Sigmoid colon (tissue), 7 donors: ENCODE measurements around the gene HOXD13. TPM values are rescaled to one million over a fixed set of nuclear protein-coding genes. Genes with fewer than 3 reads are reported as not detected.

Source experiments
- DNase-seq: peaks from one replicate; pipeline ENCODE4 v3.0.0-alpha.2; 2019
- H3K27ac ChIP-seq, 4 donors: fragments of 200-600 bp; sonication (generic); one replicate each; pipeline ENCODE4 v1.5.1; 2016 to 2019; ENCODE audit warnings: mild to moderate bottlenecking in 1 of 4
- H3K27me3 ChIP-seq, 3 donors: fragments of 200-600 bp; sonication (generic); one replicate each; pipeline ENCODE4 v1.5.1; 2019; ENCODE audit warnings: mild to moderate bottlenecking in 1 of 3
- H3K36me3 ChIP-seq, 4 donors: fragments of 200-600 bp; sonication (generic); one replicate each; pipeline ENCODE4 v1.5.1; 2016 to 2019
- H3K4me1 ChIP-seq, 4 donors: fragments of 200-600 bp; sonication (generic); one replicate each; pipeline ENCODE4 v1.5.1; 2017 to 2019
- H3K4me3 ChIP-seq, 4 donors: fragments of 200-600 bp; sonication (generic); one replicate each; pipeline ENCODE4 v1.5.1; 2017 to 2019; ENCODE audit warnings: mild to moderate bottlenecking in 2 of 4, moderate library complexity in 1 of 4
- H3K9me3 ChIP-seq, 4 donors: fragments of 200-600 bp in 3 of 4; sonication (generic) in 3 of 4; one replicate each; pipeline versions ENCODE4 v1.5.1 to v1.6.1; 2013 to 2019
- EP300 ChIP-seq, 4 donors: sonication (generic); formaldehyde crosslinking; IDR thresholded peaks; one replicate each; pipeline ENCODE4 v1.6.1; 2017; ENCODE audit warnings: antibody characterized with exemption in 4 of 4
- POLR2A ChIP-seq, 2 donors: fragments of 450-650 bp; IDR thresholded peaks; one replicate each; pipeline ENCODE4 v1.6.1; 2016; ENCODE audit warnings: antibody characterized with exemption in 2 of 2, mild to moderate bottlenecking in 2 of 2, moderate library complexity in 2 of 2
- POLR2AphosphoS5 ChIP-seq, 4 donors: sonication (generic); formaldehyde crosslinking; IDR thresholded peaks; one replicate each; pipeline ENCODE4 v1.6.1; 2017; ENCODE audit warnings: antibody characterized with exemption in 4 of 4
- WGBS, 2 donors: extraction: QIAGEN DNeasy Blood & Tissue Kit; methylation state at CpG; one replicate each; pipeline ENCODE4 v1.1.7; 2013; 5-methylcytosine and 5-hydroxymethylcytosine counted together
- intact Hi-C: fragments of 100-400 bp; cut with DNase I; formaldehyde crosslinking; loops from one replicate; pipeline ENCODE4 v1.15.1; 2023
- polyA plus RNA-seq, 3 donors: library from polyadenylated mRNA; stranded (reverse); fragments of 200-250 nt; gene quantifications; one replicate each; pipeline ENCODE4 v1.2.3, GENCODE V29; 2013
- total RNA-seq, 4 donors: library from RNA; depleted of rRNA; stranded (reverse); fragments of >200 nt; gene quantifications; one replicate each; pipeline ENCODE4 v1.1.0, GENCODE V29; 2016
- TF ChIP-seq, protein P1 (sequence below), 4 experiments: fragments of 450-650 bp in 3 of 4; fragments of 200-600 bp in 1 of 4; IDR thresholded peaks; one replicate each; pipeline ENCODE4 v1.5.1; 2016 to 2019; ENCODE audit warnings: antibody characterized with exemption in 4 of 4, mild to moderate bottlenecking in 3 of 4, moderate library complexity in 2 of 4
- donor health status: healthy with polysubstance abuse.
- donor health status: Bipolar disorder and iron deficiency.
- donor health status: healthy.

HOXD13 gene
- total and polyA plus RNA-seq, 7 donors: 2.3 to 48.9 (median 26.1) TPM; not detected in 1

DNA sequence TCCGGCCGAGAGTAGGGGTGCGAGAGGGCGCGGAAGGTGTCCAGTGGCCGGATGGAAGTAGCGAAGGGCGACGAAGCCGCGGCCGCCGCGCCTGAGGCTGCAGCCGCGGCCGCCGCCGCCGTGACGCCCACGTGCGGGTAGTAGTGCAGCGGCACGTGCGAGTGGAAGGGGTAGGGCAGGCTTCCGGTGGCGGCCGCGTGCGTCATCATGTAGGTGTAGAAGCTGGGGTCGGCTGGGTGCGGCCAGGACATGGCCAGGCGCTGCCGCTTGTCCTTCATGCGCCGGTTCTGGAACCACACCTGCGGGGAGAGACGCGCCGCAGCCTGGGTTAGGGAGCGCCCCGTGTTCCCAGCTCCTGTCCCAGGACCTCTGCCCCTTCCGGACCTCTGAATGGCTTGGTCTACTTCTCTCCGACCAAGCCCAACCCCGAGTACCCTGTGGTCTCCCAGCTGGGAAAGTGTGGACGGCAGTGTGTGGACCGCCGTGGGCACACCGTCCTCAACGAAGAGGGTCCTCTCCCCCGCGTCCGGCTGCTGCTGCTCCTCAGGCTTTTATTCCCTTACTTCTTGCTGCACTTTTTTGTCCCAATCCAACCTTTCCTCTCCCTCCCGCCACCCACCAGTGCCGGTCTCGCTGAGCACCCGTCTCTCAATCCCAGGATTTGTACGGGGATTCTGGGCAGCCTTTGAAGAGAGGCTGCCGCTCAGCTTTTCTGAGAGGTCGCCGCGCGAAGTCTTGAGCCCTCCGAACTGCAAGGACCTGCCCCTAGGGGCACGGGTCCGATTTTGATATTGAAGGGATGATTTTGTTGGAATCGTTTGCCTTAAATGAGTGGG, 11.8 kb upstream of the HOXD13 start:
- DNase-seq: peak; percentile 90
- Histone ChIP-seq H3K27ac (peak overlapping the region in 3 of 4 donors; percentile 92 to 96 (median 94)), H3K36me3 (no peaks in the 10 kb centered on the region), H3K9me3 (peaks cover 0 to 8% (median 0%) of the 10 kb centered on the region in 4 donors), H3K4me3 (peak overlapping the region; percentile 32 to 54 (median 50)), H3K27me3 (peaks cover 52 to 98% (median 61%) of the 10 kb centered on the region in 3 donors), H3K4me1 (peaks cover 0 to 46% (median 28%) of the 10 kb centered on the region in 4 donors)
- TF ChIP-seq EP300 (IDR thresholded peaks at IDR 0.05) (peak in 1 of 4 donors; percentile 40), POLR2AphosphoS5 (IDR thresholded peaks at IDR 0.05) (peak; percentile 80 to 91 (median 82)), POLR2A (IDR thresholded peaks at IDR 0.05) (peak; percentile 46 to 73)
- TF ChIP-seq, protein P1, sequence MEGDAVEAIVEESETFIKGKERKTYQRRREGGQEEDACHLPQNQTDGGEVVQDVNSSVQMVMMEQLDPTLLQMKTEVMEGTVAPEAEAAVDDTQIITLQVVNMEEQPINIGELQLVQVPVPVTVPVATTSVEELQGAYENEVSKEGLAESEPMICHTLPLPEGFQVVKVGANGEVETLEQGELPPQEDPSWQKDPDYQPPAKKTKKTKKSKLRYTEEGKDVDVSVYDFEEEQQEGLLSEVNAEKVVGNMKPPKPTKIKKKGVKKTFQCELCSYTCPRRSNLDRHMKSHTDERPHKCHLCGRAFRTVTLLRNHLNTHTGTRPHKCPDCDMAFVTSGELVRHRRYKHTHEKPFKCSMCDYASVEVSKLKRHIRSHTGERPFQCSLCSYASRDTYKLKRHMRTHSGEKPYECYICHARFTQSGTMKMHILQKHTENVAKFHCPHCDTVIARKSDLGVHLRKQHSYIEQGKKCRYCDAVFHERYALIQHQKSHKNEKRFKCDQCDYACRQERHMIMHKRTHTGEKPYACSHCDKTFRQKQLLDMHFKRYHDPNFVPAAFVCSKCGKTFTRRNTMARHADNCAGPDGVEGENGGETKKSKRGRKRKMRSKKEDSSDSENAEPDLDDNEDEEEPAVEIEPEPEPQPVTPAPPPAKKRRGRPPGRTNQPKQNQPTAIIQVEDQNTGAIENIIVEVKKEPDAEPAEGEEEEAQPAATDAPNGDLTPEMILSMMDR (IDR thresholded peaks at IDR 0.05): no peak
- WGBS, 2 donors: 7% methylated on average over 68 of the region's 68 CpGs
- intact Hi-C loops: loop anchor here (1.0 to 2.0 kb wide), 3 partner anchors 16 to 391 kb away; partner anchors contain the start of gene LNPK

DNA sequence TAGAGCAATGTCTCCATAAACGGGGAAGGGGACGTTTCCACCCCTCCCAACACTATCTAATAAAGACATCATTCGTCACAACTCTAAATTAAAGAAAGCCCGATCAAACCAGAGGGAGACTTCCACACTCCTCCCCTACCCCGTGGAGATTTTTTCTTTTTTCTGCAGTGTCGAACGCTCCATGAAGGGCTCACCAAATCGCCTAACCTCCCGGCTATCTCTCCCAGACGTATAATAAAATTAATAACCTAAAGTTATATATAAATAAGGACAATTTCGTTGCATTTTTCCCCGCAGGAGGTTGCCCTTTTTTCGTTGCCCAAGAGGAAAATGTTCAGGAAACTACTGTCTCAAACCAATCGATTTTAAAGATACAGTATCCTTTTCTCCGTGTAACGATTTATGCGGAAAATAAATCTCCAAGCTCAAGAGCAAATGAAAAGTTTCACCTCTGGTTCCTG, 11.1 kb upstream of the HOXD13 start:
- H3K4me1 ChIP-seq: peaks cover 0 to 51% (median 31%) of the 10 kb centered on the region in 4 donors
- no peak for DNase-seq
- TF ChIP-seq EP300 (IDR thresholded peaks at IDR 0.05): no peak
- TF ChIP-seq POLR2AphosphoS5 (IDR thresholded peaks at IDR 0.05): peak in 1 of 4 donors; percentile 16
- peaks cover 0 to 8% (median 0%) of the 10 kb centered on the region in 4 donors for H3K9me3 ChIP-seq
- H3K27ac ChIP-seq: peak overlapping the region in 3 of 4 donors; percentile 92 to 96 (median 94)
- peaks cover 53 to 98% (median 61%) of the 10 kb centered on the region in 3 donors for H3K27me3 ChIP-seq
- WGBS, 2 donors: 10% methylated on average over 17 of the region's 17 CpGs
- H3K36me3 ChIP-seq: no peaks in the 10 kb centered on the region
- intact Hi-C loops: loop anchor here (2.0 kb wide), 1 partner anchor 15 kb away; no protein-coding TSS in a partner anchor
- peak overlapping the region; percentile 32 to 54 (median 50) for H3K4me3 ChIP-seq

DNA sequence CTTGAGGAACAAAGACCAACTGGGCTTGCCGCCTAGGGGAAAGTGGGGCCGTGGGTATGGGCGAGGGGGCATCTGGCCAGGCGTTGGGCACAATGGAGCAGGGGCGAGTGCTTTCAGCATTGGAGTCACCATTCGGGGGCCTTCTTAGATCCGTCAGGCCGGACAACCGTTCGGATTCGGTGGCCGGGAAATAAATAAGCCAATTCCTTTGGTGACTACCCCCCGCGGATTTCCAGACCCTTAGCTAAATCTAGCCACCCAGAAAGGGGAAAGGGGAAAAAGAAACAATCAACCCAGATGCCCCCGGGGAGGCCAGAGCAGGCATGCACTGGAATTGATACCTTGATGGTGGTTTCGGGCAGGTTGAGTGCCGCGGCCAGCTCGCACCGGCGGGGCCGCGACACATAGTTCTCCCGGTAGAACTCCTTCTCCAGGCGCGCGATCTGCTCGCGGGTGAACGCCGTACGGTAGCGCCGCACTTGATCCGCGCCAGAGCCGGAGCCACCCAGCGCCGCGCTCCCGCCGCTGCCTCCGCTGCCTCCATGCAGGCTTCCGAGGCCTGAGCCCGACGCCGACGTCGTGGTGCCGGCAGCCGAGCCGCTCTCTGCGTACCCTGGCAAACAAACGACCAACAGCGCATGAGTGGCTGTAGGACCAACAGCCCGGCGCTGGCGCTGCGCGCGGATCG, 10.5 kb upstream of the HOXD13 start:
- TF ChIP-seq POLR2AphosphoS5 (IDR thresholded peaks at IDR 0.05): peak in 3 of 4 donors; percentile 7 to 49 (median 48)
- no peak for TF ChIP-seq POLR2A (IDR thresholded peaks at IDR 0.05)
- H3K4me1 ChIP-seq: peaks cover 0 to 51% (median 32%) of the 10 kb centered on the region in 4 donors
- H3K27me3 ChIP-seq: peaks cover 49 to 98% (median 61%) of the 10 kb centered on the region in 3 donors
- H3K36me3 ChIP-seq: no peaks in the 10 kb centered on the region
- 4 to 6% methylated on average over 62 of the region's 62 CpGs for WGBS, 2 donors
- H3K27ac ChIP-seq: peak overlapping the region in 3 of 4 donors; percentile 92 to 96 (median 94)
- peak overlapping the region; percentile 32 to 54 (median 50) for H3K4me3 ChIP-seq
- DNase-seq: no peak
- H3K9me3 ChIP-seq: peaks cover 0 to 8% (median 0%) of the 10 kb centered on the region in 4 donors
- intact Hi-C loops: loop anchor here (2.0 kb wide), 1 partner anchor 15 kb away; no protein-coding TSS in a partner anchor

DNA sequence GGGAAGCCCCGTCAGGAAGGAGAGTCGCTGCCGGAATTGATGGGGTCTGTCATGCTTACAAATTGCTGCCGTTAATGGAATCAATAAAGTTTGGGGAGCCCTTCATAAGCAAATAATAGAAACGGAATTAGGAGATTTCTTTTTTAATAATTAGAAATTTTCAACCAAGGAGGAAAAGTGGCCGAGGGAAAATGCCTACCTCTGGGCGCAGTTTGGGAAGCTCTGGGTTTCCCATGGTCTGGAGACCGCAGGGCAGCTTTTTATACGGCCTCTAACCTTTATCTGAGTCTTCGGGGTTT, 10.0 kb upstream of the HOXD13 start:
- peaks cover 0 to 51% (median 33%) of the 10 kb centered on the region in 4 donors for H3K4me1 ChIP-seq
- H3K9me3 ChIP-seq: peaks cover 0 to 8% (median 0%) of the 10 kb centered on the region in 4 donors
- peak overlapping the region in 3 of 4 donors; percentile 92 to 96 (median 94) for H3K27ac ChIP-seq
- WGBS, 2 donors: 7 to 9% methylated on average over 10 of the region's 10 CpGs
- no peak for TF ChIP-seq POLR2A (IDR thresholded peaks at IDR 0.05)
- DNase-seq: no peak
- peaks cover 49 to 98% (median 61%) of the 10 kb centered on the region in 3 donors for H3K27me3 ChIP-seq
- peak overlapping the region; percentile 32 to 54 (median 50) for H3K4me3 ChIP-seq
- intact Hi-C loops: no loop called here
- no peaks in the 10 kb centered on the region for H3K36me3 ChIP-seq

DNA sequence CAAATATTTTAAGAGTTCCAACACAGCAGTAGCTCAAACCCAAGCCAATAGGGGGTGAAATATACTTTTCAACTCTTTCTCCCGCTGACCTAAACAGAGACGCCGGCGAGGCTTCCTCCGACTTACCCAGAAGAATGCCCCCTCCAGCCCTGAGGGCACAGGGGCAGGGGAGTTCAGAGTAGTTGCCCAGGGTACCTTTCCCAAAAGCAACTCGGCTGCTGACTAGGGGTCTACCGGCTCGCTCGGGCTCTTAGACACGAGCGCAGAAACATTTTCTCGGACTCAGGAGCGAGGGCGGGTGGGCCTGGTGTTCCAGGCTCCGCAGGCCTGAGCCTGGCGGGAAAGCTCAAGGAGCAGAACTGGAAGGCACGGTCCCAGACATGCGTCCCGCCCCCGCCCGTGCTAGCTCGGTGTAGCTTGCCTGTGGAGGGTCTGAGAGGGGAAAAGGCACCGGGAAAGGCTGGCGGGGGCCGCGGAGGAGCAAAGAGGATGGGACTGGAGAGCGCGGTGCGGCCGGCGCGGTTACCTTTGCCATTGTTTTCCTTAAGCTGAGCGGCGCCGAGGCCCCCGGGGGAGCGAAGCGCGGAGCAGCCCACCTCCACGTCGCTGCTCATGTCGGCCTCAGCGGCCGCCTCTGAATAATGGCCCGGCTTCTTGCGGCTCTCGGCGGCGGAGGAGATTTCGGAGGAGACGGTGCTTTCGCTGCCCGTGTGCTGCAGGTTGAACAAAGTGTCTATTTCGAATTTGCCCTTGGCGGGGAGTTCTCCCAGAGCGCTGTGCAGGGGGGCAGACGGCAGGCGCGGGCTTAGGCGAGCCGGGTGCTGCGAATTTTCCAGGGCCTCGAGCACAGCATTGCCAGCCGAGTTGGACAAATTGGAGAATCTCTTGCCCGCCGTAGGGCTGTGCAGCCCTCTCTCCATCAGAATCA, 9.4 kb upstream of the HOXD13 start:
- H3K9me3 ChIP-seq: peaks cover 0 to 8% (median 0%) of the 10 kb centered on the region in 4 donors
- WGBS, 2 donors: 8 to 9% methylated on average over 66 of the region's 66 CpGs
- intact Hi-C loops: no loop called here
- peaks cover 51 to 98% (median 61%) of the 10 kb centered on the region in 3 donors for H3K27me3 ChIP-seq
- peak overlapping the region in 3 of 4 donors; percentile 92 to 96 (median 94) for H3K27ac ChIP-seq
- no peaks in the 10 kb centered on the region for H3K36me3 ChIP-seq
- no peak for TF ChIP-seq POLR2AphosphoS5 (IDR thresholded peaks at IDR 0.05)
- no peak for TF ChIP-seq EP300 (IDR thresholded peaks at IDR 0.05)
- TF ChIP-seq, protein P1 (IDR thresholded peaks at IDR 0.05): no peak
- TF ChIP-seq POLR2A (IDR thresholded peaks at IDR 0.05): no peak
- DNase-seq: no peak
- peaks cover 0 to 56% (median 39%) of the 10 kb centered on the region in 4 donors for H3K4me1 ChIP-seq
- H3K4me3 ChIP-seq: peak overlapping the region; percentile 32 to 54 (median 50)
